Caco-2 (cell line): ENCODE data around the gene USP22. TPM values are rescaled to one million over a fixed set of nuclear protein-coding genes. Genes with fewer than 3 reads are reported as not detected.

Experiments used
- BruUV-seq: library from RNA; stranded (reverse); fragments of 400-500 nt; replicated peaks from 2 replicates; lab custom pipeline; 2021; lab: Mats Ljungman, UMichigan
- CTCF ChIA-PET: fragments of 300-600 bp; sonication (Branson Sonifier 250); formaldehyde crosslinking; loops from one replicate; lab custom pipeline; 2022; ENCODE audit warnings: antibody characterized with exemption; lab: Charles Lee
- POLR2A ChIA-PET: fragments of 300-600 bp; sonication (Branson Sonifier 250); formaldehyde crosslinking; loops from one replicate; lab custom pipeline; 2022; ENCODE audit warnings: antibody characterized with exemption; lab: Charles Lee
- DNase-seq, 2 experiments: peaks; one replicate each; pipeline versions ENCODE4 v3.0.0 to v3.0.0-alpha.2; 2020 to 2022
- H3K27me3 ChIP-seq: replicated peaks from 2 replicates; pipeline ENCODE4 v1.6.0; 2011; ENCODE audit warnings: low read length; ENCODE audit not compliant: control insufficient read depth, insufficient read depth
- H3K36me3 ChIP-seq: 2 replicates; pipeline ENCODE4 v1.5.1; 2011; ENCODE audit warnings: low read length; ENCODE audit not compliant: control insufficient read depth, insufficient read depth
- H3K4me1 ChIP-seq: fragments of 250-450 bp; sonication (Bioruptor Pico); 2 replicates; pipeline ENCODE4 v1.5.1; 2020; ENCODE audit warnings: mild to moderate bottlenecking
- H3K4me3 ChIP-seq: 2 replicates; pipeline ENCODE4 v1.5.1; 2011; ENCODE audit warnings: low read depth, mild to moderate bottlenecking, control low read depth, low read length
- H3K9me3 ChIP-seq: fragments of 250-450 bp; sonication (Bioruptor Pico); 2 replicates; pipeline ENCODE4 v1.5.1; 2020; ENCODE audit warnings: mild to moderate bottlenecking, moderate library complexity
- H3K27ac Mint-ChIP-seq: one replicate; pipeline ENCODE4 v1.8.0; 2022; ENCODE audit warnings: mixed read lengths; ENCODE audit not compliant: unreplicated experiment
- H3K27me3 Mint-ChIP-seq: one replicate; pipeline ENCODE4 v1.8.0; 2022; ENCODE audit warnings: mixed read lengths; ENCODE audit not compliant: insufficient read depth, unreplicated experiment
- H3K36me3 Mint-ChIP-seq: one replicate; pipeline ENCODE4 v1.8.0; 2022; ENCODE audit warnings: mild to moderate bottlenecking, mixed read lengths; ENCODE audit not compliant: insufficient read depth, unreplicated experiment
- H3K4me1 Mint-ChIP-seq: one replicate; pipeline ENCODE4 v1.8.0; 2022; ENCODE audit warnings: low read depth, mixed read lengths; ENCODE audit not compliant: unreplicated experiment
- H3K4me3 Mint-ChIP-seq: one replicate; pipeline ENCODE4 v1.8.0; 2022; ENCODE audit warnings: mild to moderate bottlenecking, moderate library complexity, mixed read lengths; ENCODE audit not compliant: unreplicated experiment
- H3K9me3 Mint-ChIP-seq: one replicate; pipeline ENCODE4 v1.8.0; 2022; ENCODE audit warnings: mixed read lengths; ENCODE audit not compliant: unreplicated experiment
- intact Hi-C: fragments of 100-400 bp; cut with micrococcal nuclease; formaldehyde crosslinking; loops from one replicate; pipeline ENCODE4 v1.10.0; 2022; ENCODE audit not compliant: unreplicated experiment
- total RNA-seq: library from RNA; stranded (reverse); gene quantifications from 2 replicates; pipeline ENCODE4 v1.2.3, GENCODE V29; 2022
- TF ChIP-seq, protein P1 (sequence below), 2 experiments: fragments of 200-600 bp in 1 of 2; IDR thresholded peaks; 1 replicate in 1 of 2; 2 replicates in 1 of 2; pipeline versions ENCODE4 v1.5.1 to v1.8.0; 2011 to 2022; ENCODE audit warnings: antibody characterized with exemption in 1 of 2, control low read depth in 1 of 2, inconsistent platforms in 1 of 2, low read depth in 1 of 2, low read length in 1 of 2, mild to moderate bottlenecking in 1 of 2, moderate library complexity in 1 of 2; ENCODE audit not compliant: insufficient read depth in 1 of 2, severe bottlenecking in 1 of 2, unreplicated experiment in 1 of 2

USP22 gene
- total RNA-seq, 1 experiment from 2014 or later: 267 TPM

DNA sequence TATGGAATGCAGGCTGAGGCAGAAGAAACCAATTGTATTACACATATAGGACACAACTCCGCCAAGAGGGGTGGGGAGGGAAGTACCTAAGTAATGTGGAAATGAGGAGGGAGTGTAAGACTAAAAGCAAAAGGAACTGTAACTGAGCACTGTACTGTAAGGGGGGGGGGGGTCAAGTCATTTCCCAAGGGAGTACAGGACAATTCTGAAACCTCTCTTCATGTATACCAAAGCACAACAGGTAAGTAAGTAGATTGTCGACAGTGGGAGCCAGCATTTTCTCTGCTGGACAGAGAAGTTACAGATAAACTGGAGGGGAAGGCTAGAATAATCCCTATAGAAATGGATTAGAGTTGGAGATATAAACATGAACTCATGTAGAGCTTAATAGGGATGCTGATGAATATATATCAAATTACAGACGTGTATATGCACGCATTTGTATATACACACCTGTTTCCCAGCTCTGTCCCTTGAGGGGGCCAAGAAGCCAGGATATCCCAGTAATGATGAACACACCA lies 6.4 kb downstream of the USP22 start:
- TF ChIP-seq, protein P1, sequence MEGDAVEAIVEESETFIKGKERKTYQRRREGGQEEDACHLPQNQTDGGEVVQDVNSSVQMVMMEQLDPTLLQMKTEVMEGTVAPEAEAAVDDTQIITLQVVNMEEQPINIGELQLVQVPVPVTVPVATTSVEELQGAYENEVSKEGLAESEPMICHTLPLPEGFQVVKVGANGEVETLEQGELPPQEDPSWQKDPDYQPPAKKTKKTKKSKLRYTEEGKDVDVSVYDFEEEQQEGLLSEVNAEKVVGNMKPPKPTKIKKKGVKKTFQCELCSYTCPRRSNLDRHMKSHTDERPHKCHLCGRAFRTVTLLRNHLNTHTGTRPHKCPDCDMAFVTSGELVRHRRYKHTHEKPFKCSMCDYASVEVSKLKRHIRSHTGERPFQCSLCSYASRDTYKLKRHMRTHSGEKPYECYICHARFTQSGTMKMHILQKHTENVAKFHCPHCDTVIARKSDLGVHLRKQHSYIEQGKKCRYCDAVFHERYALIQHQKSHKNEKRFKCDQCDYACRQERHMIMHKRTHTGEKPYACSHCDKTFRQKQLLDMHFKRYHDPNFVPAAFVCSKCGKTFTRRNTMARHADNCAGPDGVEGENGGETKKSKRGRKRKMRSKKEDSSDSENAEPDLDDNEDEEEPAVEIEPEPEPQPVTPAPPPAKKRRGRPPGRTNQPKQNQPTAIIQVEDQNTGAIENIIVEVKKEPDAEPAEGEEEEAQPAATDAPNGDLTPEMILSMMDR (IDR thresholded peaks at IDR 0.05; ENCODE audit: insufficient read depth in 1 of 2, low read depth in 1 of 2, low read length in 1 of 2, severe bottlenecking in 1 of 2, unreplicated experiment in 1 of 2): no peak
- no TSS peak for BruUV-seq
- peaks cover 36% of the 10 kb centered on the region for H3K4me1 Mint-ChIP-seq
- H3K36me3 Mint-ChIP-seq: peaks cover 97% of the 10 kb centered on the region
- H3K4me1 ChIP-seq: no peaks in the 10 kb centered on the region
- H3K4me3 ChIP-seq: no peak overlapping the region
- ChIA-PET POLR2A (interaction anchor here (0.5 kb wide), 1 partner anchor 18 kb away, joined by 7 read pairs; no protein-coding TSS in a partner anchor), CTCF (no interaction called here)
- H3K9me3 Mint-ChIP-seq: no peaks in the 10 kb centered on the region
- no peaks in the 10 kb centered on the region for H3K27me3 Mint-ChIP-seq
- peaks cover 3% of the 10 kb centered on the region for H3K36me3 ChIP-seq
- no peaks in the 10 kb centered on the region for H3K27me3 ChIP-seq
- DNase-seq: no peak
- H3K27ac Mint-ChIP-seq: no peak overlapping the region
- H3K9me3 ChIP-seq: no peaks in the 10 kb centered on the region
- intact Hi-C loops: no loop called here
- no peak overlapping the region for H3K4me3 Mint-ChIP-seq

DNA sequence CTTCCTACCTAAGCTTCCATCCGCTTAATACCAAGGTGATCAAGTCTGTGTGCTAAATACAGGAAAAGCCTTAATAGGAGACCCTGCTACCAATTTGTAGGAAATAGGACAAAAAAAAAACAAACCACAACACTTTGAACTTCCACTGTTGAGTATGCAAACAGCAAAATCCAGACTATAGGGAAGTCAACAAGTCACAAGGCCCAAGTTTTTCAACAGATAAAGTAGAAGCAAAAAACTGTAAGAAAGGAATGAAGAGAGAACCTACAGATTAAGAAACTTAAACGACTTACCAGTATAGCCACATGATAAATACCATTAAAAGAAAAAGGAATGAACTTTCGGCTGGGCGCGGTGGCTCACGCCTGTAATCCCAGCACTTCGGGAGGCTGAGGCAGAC lies 7.4 kb downstream of the USP22 start:
- no TSS peak for BruUV-seq
- no peak for DNase-seq
- H3K9me3 ChIP-seq: no peaks in the 10 kb centered on the region
- Mint-ChIP-seq H3K27me3 (no peaks in the 10 kb centered on the region), H3K4me1 (peaks cover 37% of the 10 kb centered on the region), H3K4me3 (no peak overlapping the region), H3K36me3 (peaks cover 89% of the 10 kb centered on the region), H3K9me3 (no peaks in the 10 kb centered on the region), H3K27ac (no peak overlapping the region)
- H3K36me3 ChIP-seq: peaks cover 3% of the 10 kb centered on the region
- CTCF ChIA-PET: no interaction called here
- no peaks in the 10 kb centered on the region for H3K4me1 ChIP-seq
- TF ChIP-seq, protein P1 (IDR thresholded peaks at IDR 0.05; ENCODE audit: insufficient read depth in 1 of 2, low read depth in 1 of 2, low read length in 1 of 2, severe bottlenecking in 1 of 2, unreplicated experiment in 1 of 2): no peak
- H3K27me3 ChIP-seq: no peaks in the 10 kb centered on the region
- intact Hi-C loops: no loop called here
- POLR2A ChIA-PET: no interaction called here
- H3K4me3 ChIP-seq: no peak overlapping the region

DNA sequence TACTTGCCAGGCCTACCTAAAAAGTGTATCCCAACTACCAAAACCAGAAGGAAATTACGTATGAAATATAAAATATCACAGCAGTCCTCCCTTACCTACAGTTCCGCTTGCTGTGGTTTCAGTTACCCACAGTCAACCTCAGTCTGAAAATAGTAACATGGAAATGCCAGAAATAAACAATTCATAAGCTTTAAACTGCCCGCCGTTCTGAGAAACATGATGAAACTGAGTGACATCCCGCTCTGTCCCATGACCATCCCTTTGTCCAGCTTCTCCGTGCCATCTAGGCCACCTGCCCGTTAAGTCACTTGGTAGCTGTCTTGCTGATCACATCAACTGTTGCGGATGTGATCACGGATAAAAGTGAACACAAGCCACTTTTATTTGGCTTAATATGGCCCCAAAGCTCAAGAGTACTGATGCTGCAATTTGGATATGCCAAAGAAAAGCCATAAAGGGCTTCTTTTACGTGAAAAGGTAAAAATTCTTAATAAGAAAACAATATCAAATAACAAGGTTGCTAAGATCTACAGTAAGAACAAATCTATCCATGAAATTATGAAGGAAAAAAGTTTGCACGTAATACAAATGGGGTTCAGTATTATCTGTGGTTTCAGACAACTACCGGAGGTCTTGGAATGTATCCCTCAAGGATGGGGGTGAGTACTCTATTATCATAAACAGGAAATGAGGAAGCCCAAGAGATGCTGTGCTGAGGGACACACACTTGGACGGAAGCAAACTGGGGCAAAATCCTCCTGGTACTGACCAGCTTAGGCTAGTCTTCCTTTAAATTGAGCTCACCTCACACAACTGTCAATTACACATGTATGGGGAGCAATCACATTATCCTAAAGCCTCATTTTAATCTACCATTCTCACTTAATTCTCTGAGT lies 8.2 kb downstream of the USP22 start:
- H3K9me3 ChIP-seq: no peaks in the 10 kb centered on the region
- Mint-ChIP-seq H3K9me3 (no peaks in the 10 kb centered on the region), H3K4me1 (peaks cover 37% of the 10 kb centered on the region), H3K4me3 (no peak overlapping the region), H3K27ac (peak overlapping the region; percentile 67), H3K27me3 (no peaks in the 10 kb centered on the region), H3K36me3 (peaks cover 86% of the 10 kb centered on the region)
- no peaks in the 10 kb centered on the region for H3K27me3 ChIP-seq
- ChIA-PET CTCF (no interaction called here), POLR2A (no interaction called here)
- TF ChIP-seq, protein P1 (IDR thresholded peaks at IDR 0.05; ENCODE audit: insufficient read depth in 1 of 2, low read depth in 1 of 2, low read length in 1 of 2, severe bottlenecking in 1 of 2, unreplicated experiment in 1 of 2): no peak
- BruUV-seq: no TSS peak
- peaks cover 2% of the 10 kb centered on the region for H3K36me3 ChIP-seq
- intact Hi-C loops: no loop called here
- DNase-seq: no peak
- no peak overlapping the region for H3K4me3 ChIP-seq
- H3K4me1 ChIP-seq: no peaks in the 10 kb centered on the region
